Gastroesophageal sphincter (tissue), 3 donors: ENCODE results near the gene TMEM169.

Source experiments
- CTCF ChIP-seq, 4 experiments: fragments of 200-600 bp in 2 of 4; fragments of 450-650 bp in 2 of 4; sonication (generic) in 1 of 4; IDR thresholded peaks; one replicate each; pipeline ENCODE4 v1.5.1; 2017 to 2019; ENCODE audit warnings: antibody characterized with exemption in 4 of 4, mild to moderate bottlenecking in 2 of 4, moderate library complexity in 2 of 4
- EP300 ChIP-seq: sonication (generic); formaldehyde crosslinking; IDR thresholded peaks from one replicate; pipeline ENCODE4 v1.6.1; 2017; ENCODE audit warnings: antibody characterized with exemption, mild to moderate bottlenecking
- POLR2A ChIP-seq, 2 donors: fragments of 450-650 bp; IDR thresholded peaks; one replicate each; pipeline ENCODE4 v1.6.1; 2017; ENCODE audit warnings: antibody characterized with exemption in 2 of 2, mild to moderate bottlenecking in 2 of 2, moderate library complexity in 1 of 2

DNA sequence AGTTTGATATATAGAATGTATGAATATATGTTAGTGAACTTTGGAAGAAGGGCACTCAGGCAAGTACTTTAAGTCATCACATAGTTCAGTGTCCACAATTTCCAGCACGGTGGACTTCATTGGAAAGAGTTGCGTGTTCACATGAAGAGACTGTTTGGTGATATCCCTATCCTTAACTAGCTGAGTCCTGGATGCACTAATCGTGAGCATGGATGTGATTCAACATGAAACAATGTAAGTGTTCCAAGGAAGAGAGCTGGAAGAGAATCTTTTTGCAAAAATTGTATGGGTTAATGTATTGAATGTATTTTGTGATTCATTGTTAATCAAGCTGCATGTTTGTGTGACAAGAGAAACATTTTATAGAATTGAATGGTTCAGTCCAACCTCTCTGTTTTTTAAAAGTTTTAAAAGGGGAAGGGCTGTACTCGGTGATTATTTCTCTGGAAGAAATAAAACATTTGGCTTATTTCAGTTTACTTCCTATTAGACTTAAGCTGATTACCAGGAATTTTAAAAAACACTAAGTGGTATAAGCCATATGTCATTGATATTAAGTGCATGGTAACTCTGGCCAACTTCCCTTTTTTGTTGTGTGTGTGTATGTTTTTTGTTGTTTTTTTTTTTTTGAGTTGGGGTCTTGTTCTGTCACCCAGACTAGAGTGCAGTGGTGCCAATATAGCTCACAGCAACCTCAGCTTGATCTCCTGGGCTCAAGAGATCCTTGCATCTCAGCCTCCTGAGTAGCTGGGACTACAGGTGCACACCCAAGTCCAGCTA, 36.0 kb downstream of the TMEM169 start:
- TF ChIP-seq POLR2A (IDR thresholded peaks at IDR 0.05) (no peak), CTCF (IDR thresholded peaks at IDR 0.05) (no peak), EP300 (no peak)
